Kidney epithelial cell (primary cell): ENCODE results near the gene MCM9. TPM values are rescaled to one million over a fixed set of nuclear protein-coding genes. Genes with fewer than 3 reads are reported as not detected.

Experiments
- DNase-seq: peaks from one replicate; pipeline ENCODE4 v3.0.0-alpha.2; 2010; ENCODE audit warnings: low read depth
- H3K27me3 ChIP-seq: 2 replicates; pipeline ENCODE4 v1.6.0; 2011; ENCODE audit warnings: low read length; ENCODE audit not compliant: control insufficient read depth, insufficient read depth
- H3K36me3 ChIP-seq: 2 replicates; pipeline ENCODE4 v1.5.1; 2011; ENCODE audit warnings: low read length; ENCODE audit not compliant: control insufficient read depth, insufficient read depth
- H3K4me3 ChIP-seq: 2 replicates; pipeline ENCODE4 v1.5.1; 2011; ENCODE audit warnings: low read depth, mild to moderate bottlenecking, control low read depth, low read length
- CTCF ChIP-seq: IDR thresholded peaks from 2 replicates; pipeline ENCODE4 v1.5.1; 2011; ENCODE audit warnings: mild to moderate bottlenecking, moderate library complexity, low read length, control low read depth, inconsistent platforms; ENCODE audit not compliant: insufficient read depth, poor library complexity, severe bottlenecking
- total RNA-seq: library from RNA; depleted of rRNA; stranded (reverse); fragments of >200 nt; gene quantifications from 2 replicates; pipeline ENCODE4 v1.2.3, GENCODE V29; 2015

MCM9 gene
- total RNA-seq, 1 donor from 2014 or later, result 14.2 TPM

DNA sequence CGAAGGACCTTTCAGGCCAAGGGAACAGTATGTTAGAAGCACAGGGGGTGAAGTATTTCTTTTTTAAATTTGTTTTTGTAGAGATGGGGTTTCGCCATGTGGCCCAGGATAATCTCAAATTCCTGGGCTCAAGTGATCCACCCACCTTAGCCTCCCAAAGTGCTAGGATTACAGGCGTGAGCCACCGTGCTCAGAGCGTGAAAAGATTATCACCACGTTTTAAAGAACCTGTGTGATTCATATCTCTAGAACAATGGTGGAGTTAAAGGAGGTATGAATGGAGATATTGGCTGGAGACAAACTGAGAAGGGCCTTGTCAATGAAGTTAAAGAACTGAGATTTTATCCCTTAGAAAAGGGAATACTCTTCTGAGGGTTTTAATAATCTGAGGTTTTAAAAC, 31.3 kb downstream of the MCM9 start:
- TF ChIP-seq CTCF, result no peak

GRCh38 chr6:118903138-118903537, 31.8 kb downstream of the MCM9 start:
- Histone ChIP-seq H3K27me3 (no peaks in the 10 kb centered on the region), H3K4me3 (no peak overlapping the region), H3K36me3 (no peaks in the 10 kb centered on the region)
- no peak for TF ChIP-seq CTCF
- DNase-seq, result no peak

More for the DNA sequence above, 31.3 kb downstream of the MCM9 start:
- Histone ChIP-seq H3K27me3 (no peaks in the 10 kb centered on the region), H3K4me3 (no peak overlapping the region), H3K36me3 (no peaks in the 10 kb centered on the region)
- no peak for DNase-seq

DNA sequence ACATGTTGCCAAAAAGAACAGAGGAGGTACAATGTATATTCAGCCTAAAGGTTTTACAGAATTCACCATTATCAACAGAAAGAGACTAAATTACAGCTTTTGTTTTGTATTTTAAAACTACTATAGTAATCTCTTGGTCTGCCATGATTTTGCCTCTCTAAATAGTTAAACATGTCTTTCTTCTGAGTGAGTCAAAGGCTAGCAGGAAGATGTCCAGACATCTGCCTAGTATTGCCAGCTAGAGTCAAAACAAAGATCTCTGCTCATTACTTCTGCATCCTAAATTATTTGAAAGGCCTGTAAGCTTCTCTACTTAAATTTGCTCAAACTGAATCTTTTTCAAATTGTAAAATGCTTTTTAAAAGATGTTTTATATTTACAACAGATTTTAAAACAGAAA, 32.2 kb downstream of the MCM9 start:
- Histone ChIP-seq H3K4me3 (no peak overlapping the region), H3K27me3 (no peaks in the 10 kb centered on the region), H3K36me3 (no peaks in the 10 kb centered on the region)
- no peak for TF ChIP-seq CTCF
- DNase-seq, result no peak

- no peak for TF ChIP-seq CTCF
- no peak for DNase-seq
- H3K4me3 ChIP-seq, result no peak overlapping the region
- H3K27me3 ChIP-seq, result no peaks in the 10 kb centered on the region
- no peaks in the 10 kb centered on the region for H3K36me3 ChIP-seq
Measured at GRCh38 chr6:118899948-118900347, 35.0 kb downstream of the MCM9 start.

GRCh38 chr6:118897386-118897785, 37.6 kb downstream of the MCM9 start:
- no peak overlapping the region for H3K4me3 ChIP-seq
- no peaks in the 10 kb centered on the region for H3K36me3 ChIP-seq
- DNase-seq, result no peak
- TF ChIP-seq CTCF, result no peak
- H3K27me3 ChIP-seq, result no peaks in the 10 kb centered on the region

- Histone ChIP-seq H3K36me3 (no peaks in the 10 kb centered on the region), H3K27me3 (no peaks in the 10 kb centered on the region), H3K4me3 (no peak overlapping the region)
- no peak for DNase-seq
- TF ChIP-seq CTCF, result peak; percentile 48
Measured at GRCh38 chr6:118896339-118897136, 38.4 kb downstream of the MCM9 start.
